MCF 10A (cell line): ENCODE data around the gene FAM217B. TPM values are rescaled to one million over a fixed set of nuclear protein-coding genes. Genes with fewer than 3 reads are reported as not detected.
A peak's percentile ranks its signal among the peaks of the same experiment; 100 is the strongest.

Source experiments
- BruUV-seq: library from RNA; stranded (reverse); fragments of 400-500 nt; replicated peaks from 2 replicates; lab custom pipeline; 2021; lab: Mats Ljungman, UMichigan
- CTCF ChIA-PET: fragments of 300-600 bp; sonication (Branson Sonifier 250); formaldehyde crosslinking; extraction: SDS; loops from one replicate; lab custom pipeline; 2021; ENCODE audit warnings: antibody characterized with exemption, inconsistent platforms; lab: Yijun Ruan, JAX
- POLR2A ChIA-PET: fragments of 300-600, 350-650 bp; sonication (Branson Sonifier 250); formaldehyde crosslinking; extraction: SDS; loops from one replicate; lab custom pipeline; 2020; ENCODE audit warnings: antibody characterized with exemption, inconsistent platforms; lab: Yijun Ruan, JAX
- DNase-seq: peaks from one replicate; pipeline ENCODE4 v3.0.0-alpha.2; 2018; ENCODE audit not compliant: unreplicated experiment
- H3K27ac Mint-ChIP-seq: one replicate; pipeline ENCODE4 v1.8.0; 2022; ENCODE audit warnings: mild to moderate bottlenecking, low read depth, mixed read lengths; ENCODE audit not compliant: unreplicated experiment
- H3K27me3 Mint-ChIP-seq: one replicate; pipeline ENCODE4 v1.8.0; 2022; ENCODE audit warnings: mixed read lengths; ENCODE audit not compliant: insufficient read depth, unreplicated experiment
- H3K36me3 Mint-ChIP-seq: one replicate; pipeline ENCODE4 v1.8.0; 2022; ENCODE audit warnings: mild to moderate bottlenecking, moderate library complexity, mixed read lengths; ENCODE audit not compliant: insufficient read depth, unreplicated experiment
- H3K4me1 Mint-ChIP-seq: one replicate; pipeline ENCODE4 v1.8.0; 2022; ENCODE audit warnings: mixed read lengths; ENCODE audit not compliant: insufficient read depth, unreplicated experiment
- H3K4me3 Mint-ChIP-seq: one replicate; pipeline ENCODE4 v1.8.0; 2022; ENCODE audit warnings: mild to moderate bottlenecking, moderate library complexity, mixed read lengths; ENCODE audit not compliant: unreplicated experiment
- H3K9me3 Mint-ChIP-seq: one replicate; pipeline ENCODE4 v1.8.0; 2022; ENCODE audit warnings: mixed read lengths; ENCODE audit not compliant: unreplicated experiment
- intact Hi-C: fragments of 100-400 bp; cut with micrococcal nuclease; formaldehyde crosslinking; loops from 2 replicates; pipeline ENCODE4 v1.14.1; 2022
- total RNA-seq: library from RNA; stranded (reverse); gene quantifications from 2 replicates; pipeline ENCODE4 v1.2.3, GENCODE V29; 2022
- TF ChIP-seq, protein P1 (sequence below): fragments of 200-600 bp; IDR thresholded peaks from one replicate; pipeline ENCODE4 v1.8.0; 2022; ENCODE audit warnings: antibody characterized with exemption, mild to moderate bottlenecking; ENCODE audit not compliant: unreplicated experiment

The FAM217B gene
- total RNA-seq, 1 experiment from 2014 or later = 5.6 TPM

DNA sequence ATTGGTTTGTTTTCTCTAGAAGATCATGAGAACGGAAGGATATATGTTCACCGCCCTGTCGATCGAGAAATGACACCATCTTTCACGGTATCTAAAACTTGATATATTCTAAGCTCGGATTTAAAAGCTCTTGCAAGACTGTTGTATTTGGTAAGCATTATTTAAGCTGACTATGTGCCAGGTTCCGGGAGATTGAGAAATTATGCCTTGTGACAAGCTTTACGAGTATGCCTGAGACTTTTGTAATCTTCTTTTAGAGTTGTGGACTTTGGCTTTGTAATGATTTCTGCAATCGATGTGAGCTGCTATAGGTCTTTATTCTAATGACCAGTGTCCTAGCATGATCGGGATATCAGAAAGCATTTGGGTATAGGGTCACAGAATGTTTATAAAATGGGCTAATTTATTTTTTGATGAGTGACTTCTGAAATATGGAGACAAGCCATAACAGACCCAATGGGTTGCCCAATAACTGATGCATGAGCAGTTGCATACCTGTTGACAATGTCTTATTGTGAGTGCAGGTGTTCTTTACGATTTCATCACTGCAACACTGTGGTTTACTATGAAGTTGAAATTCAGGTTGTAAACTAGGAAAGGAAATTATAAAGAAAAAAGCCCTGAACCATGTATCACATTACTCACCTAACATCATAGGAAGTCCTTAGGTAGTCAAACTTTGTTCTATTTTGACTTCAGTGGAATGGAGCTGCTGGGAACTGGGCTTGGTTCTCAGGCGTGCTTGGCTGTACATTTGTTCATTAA, 32.0 kb downstream of the FAM217B start:
- Mint-ChIP-seq H3K4me3 (peak overlapping the region; percentile 37), H3K9me3 (no peaks in the 10 kb centered on the region), H3K27ac (peak overlapping the region; percentile 80), H3K4me1 (peaks cover 20% of the 10 kb centered on the region), H3K27me3 (no peaks in the 10 kb centered on the region), H3K36me3 (no peaks in the 10 kb centered on the region)
- POLR2A ChIA-PET = interaction anchor here (0.6 to 4.2 kb wide), 27 partner anchors 10 to 1503 kb away, joined by 3 to 47 read pairs (median 4); partner anchors contain the start of genes FAM217B and PPP1R3D
- intact Hi-C loops = no loop called here
- CTCF ChIA-PET = interaction anchor here (0.6 to 2.9 kb wide), 21 partner anchors 8 to 606 kb away, joined by 3 to 15 read pairs (median 4); partner anchors contain the start of genes FAM217B, PPP1R3D and SYCP2
- no TSS peak for BruUV-seq
- TF ChIP-seq, protein P1, sequence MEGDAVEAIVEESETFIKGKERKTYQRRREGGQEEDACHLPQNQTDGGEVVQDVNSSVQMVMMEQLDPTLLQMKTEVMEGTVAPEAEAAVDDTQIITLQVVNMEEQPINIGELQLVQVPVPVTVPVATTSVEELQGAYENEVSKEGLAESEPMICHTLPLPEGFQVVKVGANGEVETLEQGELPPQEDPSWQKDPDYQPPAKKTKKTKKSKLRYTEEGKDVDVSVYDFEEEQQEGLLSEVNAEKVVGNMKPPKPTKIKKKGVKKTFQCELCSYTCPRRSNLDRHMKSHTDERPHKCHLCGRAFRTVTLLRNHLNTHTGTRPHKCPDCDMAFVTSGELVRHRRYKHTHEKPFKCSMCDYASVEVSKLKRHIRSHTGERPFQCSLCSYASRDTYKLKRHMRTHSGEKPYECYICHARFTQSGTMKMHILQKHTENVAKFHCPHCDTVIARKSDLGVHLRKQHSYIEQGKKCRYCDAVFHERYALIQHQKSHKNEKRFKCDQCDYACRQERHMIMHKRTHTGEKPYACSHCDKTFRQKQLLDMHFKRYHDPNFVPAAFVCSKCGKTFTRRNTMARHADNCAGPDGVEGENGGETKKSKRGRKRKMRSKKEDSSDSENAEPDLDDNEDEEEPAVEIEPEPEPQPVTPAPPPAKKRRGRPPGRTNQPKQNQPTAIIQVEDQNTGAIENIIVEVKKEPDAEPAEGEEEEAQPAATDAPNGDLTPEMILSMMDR = no peak
- peak; percentile 82 for DNase-seq

DNA sequence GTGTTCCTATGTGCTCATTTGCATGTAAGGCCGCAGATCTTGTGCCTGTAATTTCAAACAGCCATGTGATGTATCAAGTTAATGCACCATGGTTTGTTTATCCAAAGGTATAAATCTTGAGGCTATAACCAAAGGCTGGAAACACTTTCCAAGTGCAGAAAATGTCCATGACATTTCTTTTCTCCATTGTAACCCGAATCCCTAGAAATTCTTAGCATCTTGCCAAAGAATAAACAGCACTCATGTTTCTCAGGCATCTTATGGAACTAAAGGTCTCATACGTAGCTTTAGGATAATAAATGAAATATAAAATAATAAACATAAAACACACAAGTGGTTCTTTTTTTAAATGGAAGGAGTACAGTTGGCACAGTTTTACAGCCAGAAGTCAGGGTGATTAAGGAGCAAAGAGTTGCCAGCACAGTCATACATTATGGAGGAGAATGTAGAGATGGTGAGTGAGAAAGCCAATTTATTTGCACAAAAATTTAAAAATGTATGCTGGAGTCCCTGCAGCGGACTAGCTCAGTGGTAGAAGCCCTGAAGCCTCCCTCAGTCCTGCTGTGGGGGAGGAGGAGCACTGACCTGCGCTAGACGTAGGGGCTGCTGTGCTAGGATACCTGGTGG, 36.1 kb downstream of the FAM217B start:
- BruUV-seq = no TSS peak
- Mint-ChIP-seq H3K4me3 (no peak overlapping the region), H3K27me3 (no peaks in the 10 kb centered on the region), H3K4me1 (peaks cover 15% of the 10 kb centered on the region), H3K9me3 (no peaks in the 10 kb centered on the region), H3K27ac (no peak overlapping the region), H3K36me3 (no peaks in the 10 kb centered on the region)
- intact Hi-C loops = no loop called here
- ChIA-PET POLR2A (interaction anchor here (0.7 kb wide), 1 partner anchor 58 kb away, joined by 3 read pairs; no protein-coding TSS in a partner anchor), CTCF (interaction anchor here (0.6 to 1.2 kb wide), 3 partner anchors 22 to 1920 kb away, joined by 3 to 5 read pairs (median 3); no protein-coding TSS in a partner anchor)
- TF ChIP-seq, protein P1 = no peak
- no peak for DNase-seq

DNA sequence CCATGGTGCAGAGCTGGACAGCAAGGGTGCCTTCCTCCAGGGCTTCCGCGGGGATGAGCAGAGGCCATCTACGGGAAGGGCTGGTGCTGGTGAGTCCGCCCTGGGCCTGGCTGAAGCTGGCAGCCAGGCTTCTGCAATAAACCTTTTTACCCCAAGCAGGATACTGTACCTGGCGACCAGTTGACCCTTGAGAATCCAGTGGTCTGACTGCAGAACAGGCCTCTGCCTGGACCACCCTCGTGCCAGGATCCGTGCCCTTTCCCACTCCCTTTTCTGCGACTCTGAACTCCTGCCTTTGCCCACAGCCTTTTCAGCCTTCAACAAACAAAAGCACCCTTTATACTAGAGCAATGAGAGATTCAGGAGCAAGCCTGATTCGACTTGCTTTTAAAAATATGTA, 36.9 kb downstream of the FAM217B start:
- no peaks in the 10 kb centered on the region for H3K27me3 Mint-ChIP-seq
- no peaks in the 10 kb centered on the region for H3K9me3 Mint-ChIP-seq
- TF ChIP-seq, protein P1 = no peak
- ChIA-PET POLR2A (no interaction called here), CTCF (interaction anchor here (0.6 to 1.2 kb wide), 2 partner anchors 23 to 378 kb away, joined by 3 read pairs; no protein-coding TSS in a partner anchor)
- H3K36me3 Mint-ChIP-seq = no peaks in the 10 kb centered on the region
- no peak for DNase-seq
- no TSS peak for BruUV-seq
- intact Hi-C loops = no loop called here
- H3K27ac Mint-ChIP-seq = no peak overlapping the region
- no peak overlapping the region for H3K4me3 Mint-ChIP-seq
- peaks cover 9% of the 10 kb centered on the region for H3K4me1 Mint-ChIP-seq

- no peaks in the 10 kb centered on the region for H3K36me3 Mint-ChIP-seq
- TF ChIP-seq, protein P1 = no peak
- no TSS peak for BruUV-seq
- peaks cover 6% of the 10 kb centered on the region for H3K4me1 Mint-ChIP-seq
- DNase-seq = no peak
- no peaks in the 10 kb centered on the region for H3K9me3 Mint-ChIP-seq
- intact Hi-C loops = no loop called here
- no peaks in the 10 kb centered on the region for H3K27me3 Mint-ChIP-seq
- CTCF ChIA-PET = interaction anchor here (0.6 to 1.9 kb wide), 3 partner anchors 55 to 133 kb away, joined by 3 to 5 read pairs (median 4); no protein-coding TSS in a partner anchor
- H3K27ac Mint-ChIP-seq = no peak overlapping the region
- POLR2A ChIA-PET = interaction anchor here (0.8 to 1.9 kb wide), 2 partner anchors 9 to 11 kb away, joined by 3 to 5 read pairs; no protein-coding TSS in a partner anchor
- H3K4me3 Mint-ChIP-seq = no peak overlapping the region
These were observed 42.9 kb downstream of the FAM217B start for GRCh38 chr20:59983076-59983475.
